K562 (cell line): ENCODE data around the gene FABP3.

Experiments used
- CTCF ChIP-seq, 3 experiments: IDR thresholded peaks in 2 of 3; conservative IDR thresholded peaks in 1 of 3; 2 replicates each; pipeline ENCODE4 v1.5.1; 2011 to 2012; ENCODE audit warnings: low read length in 3 of 3, mild to moderate bottlenecking in 3 of 3, control low read depth in 2 of 3, improper control_type of control experiment in 1 of 3, inconsistent platforms in 1 of 3, low read depth in 1 of 3, mixed read lengths in 1 of 3, moderate library complexity in 1 of 3; ENCODE audit not compliant: insufficient read depth in 2 of 3
- DIDO1 ChIP-seq: fragments of 450-650 bp; IDR thresholded peaks from 2 replicates; pipeline ENCODE4 v1.6.1; 2016; ENCODE audit warnings: low read depth, missing biosample characterization, missing genetic modification characterization
- ETV5 ChIP-seq: sonication (generic); formaldehyde crosslinking; IDR thresholded peaks from 2 replicates; pipeline ENCODE4 v1.4.0; 2020; ENCODE audit warnings: low read depth, mild to moderate bottlenecking, missing genetic modification reagents
- HMG20A ChIP-seq: fragments of 450-650 bp; formaldehyde crosslinking; conservative IDR thresholded peaks from 2 replicates; pipeline ENCODE4 v1.4.0; 2020; ENCODE audit warnings: mild to moderate bottlenecking, mixed read lengths
- MEIS2 ChIP-seq: fragments of 450-650 bp; IDR thresholded peaks from 2 replicates; pipeline ENCODE4 v1.6.1; 2014; ENCODE audit warnings: mild to moderate bottlenecking; ENCODE audit not compliant: partially characterized antibody
- NCOA1 ChIP-seq: fragments of 450-650 bp; IDR thresholded peaks from 2 replicates; pipeline ENCODE4 v1.6.1; 2016; ENCODE audit warnings: low read depth
- TCF7L2 ChIP-seq: fragments of 150-350 bp; IDR thresholded peaks from 2 replicates; pipeline ENCODE4 v1.6.1; 2016; ENCODE audit warnings: low read depth, mild to moderate bottlenecking, low read length, moderate library complexity
- ZC3H4 ChIP-seq: sonication (generic); formaldehyde crosslinking; IDR thresholded peaks from 2 replicates; pipeline ENCODE4 v1.9.0; 2021; ENCODE audit warnings: missing genetic modification reagents, borderline replicate concordance

- no peak for TF ChIP-seq ETV5
- no peak for TF ChIP-seq NCOA1
- no peak for TF ChIP-seq TCF7L2
- TF ChIP-seq MEIS2, result no peak
- TF ChIP-seq HMG20A, result no peak
- no peak for TF ChIP-seq DIDO1
- TF ChIP-seq ZC3H4, result no peak
- TF ChIP-seq CTCF (IDR thresholded peaks at IDR 0.05 in 2 of 3, conservative IDR thresholded peaks at IDR 0.05 in 1 of 3; ENCODE audit: insufficient read depth in 2 of 3, low read depth in 1 of 3, low read length in 3 of 3), result no peak
Measured at GRCh38 chr1:31318146-31318545, 54.7 kb downstream of the FABP3 start.
